HG02981 (cell line): ENCODE results near the gene PDIA5.
A peak's percentile ranks its signal among the peaks of the same experiment; 100 is the strongest.

Source experiments
- ATAC-seq: cut with Tn5 transposase; IDR thresholded peaks from one replicate; pipeline ENCODE4 v1.9.1; 2021; ENCODE audit warnings: mild to moderate bottlenecking, moderate library complexity; ENCODE audit not compliant: unreplicated experiment

PDIA5 gene

GRCh38 chr3:123159926-123160635 lies 93.3 kb downstream of the PDIA5 start:
- ATAC-seq: no peak

GRCh38 chr3:123161167-123161566 lies 94.3 kb downstream of the PDIA5 start:
- no peak for ATAC-seq

- no peak for ATAC-seq
Observed at GRCh38 chr3:123163141-123163540, 96.3 kb downstream of the PDIA5 start.

GRCh38 chr3:123165163-123165562 lies 98.3 kb downstream of the PDIA5 start:
- ATAC-seq: no peak

- no peak for ATAC-seq
Observed at GRCh38 chr3:123167686-123168085, 100.9 kb downstream of the PDIA5 start.

- no peak for ATAC-seq
Observed at GRCh38 chr3:123168122-123168521, 101.3 kb downstream of the PDIA5 start.

GRCh38 chr3:123168605-123169004 lies 101.8 kb downstream of the PDIA5 start:
- no peak for ATAC-seq

- no peak for ATAC-seq
Observed at GRCh38 chr3:123169492-123169929, 102.7 kb downstream of the PDIA5 start.

GRCh38 chr3:123169930-123170329 lies 103.1 kb downstream of the PDIA5 start:
- ATAC-seq: no peak

GRCh38 chr3:123180791-123181190 lies 114.0 kb downstream of the PDIA5 start:
- ATAC-seq: no peak

- no peak for ATAC-seq
Observed at GRCh38 chr3:123186695-123187094, 119.9 kb downstream of the PDIA5 start.

- ATAC-seq: no peak
Observed at GRCh38 chr3:123188058-123188457, 121.2 kb downstream of the PDIA5 start.

- no peak for ATAC-seq
Observed at GRCh38 chr3:123193448-123194101, 126.8 kb downstream of the PDIA5 start.

GRCh38 chr3:123194552-123194951 lies 127.7 kb downstream of the PDIA5 start:
- no peak for ATAC-seq

GRCh38 chr3:123198372-123198771 lies 131.5 kb downstream of the PDIA5 start:
- no peak for ATAC-seq

- ATAC-seq: no peak
Observed at GRCh38 chr3:123201223-123201556, 134.4 kb downstream of the PDIA5 start.

GRCh38 chr3:123201557-123202427 lies 135.0 kb downstream of the PDIA5 start, which contains the start of gene SEC22A:
TSS of gene SEC22A (plus strand) at chr3:123201943. CDS start at chr3:123209218, 7,275 bp downstream.
- ATAC-seq: peak; percentile 97

GRCh38 chr3:123202451-123202850 lies 135.6 kb downstream of the PDIA5 start:
- no peak for ATAC-seq
